NCI-H187 (cell line): ENCODE data around the gene CCDC158.
"Not testable (repeated sequence)": the region's sequence is repeated elsewhere in the genome, so short reads cannot be mapped to it uniquely, and the experiment has no call there.

Experiments used
- DNase-seq, 2 experiments: peaks; one replicate each; lab custom pipeline; 2025; lab: John Stamatoyannopoulos, UW

The CCDC158 gene

GRCh38 chr4:76309939-76310550 lies 110.9 kb downstream of the CCDC158 start:
- no peak for DNase-seq

DNA sequence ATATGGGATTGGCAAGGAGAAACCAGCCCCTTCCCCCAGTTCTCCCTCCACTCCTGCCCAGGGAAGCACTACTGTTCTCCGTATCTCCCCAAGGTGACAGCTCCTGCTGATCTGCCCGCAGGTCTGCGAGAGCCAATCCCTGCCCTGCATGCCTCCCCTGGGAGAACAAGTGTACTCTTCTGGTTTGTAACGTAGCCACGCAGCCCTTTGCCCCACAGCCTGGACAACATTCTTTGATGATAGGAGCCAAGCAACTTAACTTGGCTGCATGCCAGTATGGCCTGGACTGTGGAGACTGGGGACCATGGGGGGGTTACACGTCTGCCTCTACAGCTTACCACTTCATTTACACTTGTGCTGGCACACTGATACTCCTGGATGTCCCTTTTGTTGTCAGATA lies 112.4 kb downstream of the CCDC158 start:
- no peak for DNase-seq

GRCh38 chr4:76307660-76308014 lies 113.3 kb downstream of the CCDC158 start:
- no peak for DNase-seq

DNA sequence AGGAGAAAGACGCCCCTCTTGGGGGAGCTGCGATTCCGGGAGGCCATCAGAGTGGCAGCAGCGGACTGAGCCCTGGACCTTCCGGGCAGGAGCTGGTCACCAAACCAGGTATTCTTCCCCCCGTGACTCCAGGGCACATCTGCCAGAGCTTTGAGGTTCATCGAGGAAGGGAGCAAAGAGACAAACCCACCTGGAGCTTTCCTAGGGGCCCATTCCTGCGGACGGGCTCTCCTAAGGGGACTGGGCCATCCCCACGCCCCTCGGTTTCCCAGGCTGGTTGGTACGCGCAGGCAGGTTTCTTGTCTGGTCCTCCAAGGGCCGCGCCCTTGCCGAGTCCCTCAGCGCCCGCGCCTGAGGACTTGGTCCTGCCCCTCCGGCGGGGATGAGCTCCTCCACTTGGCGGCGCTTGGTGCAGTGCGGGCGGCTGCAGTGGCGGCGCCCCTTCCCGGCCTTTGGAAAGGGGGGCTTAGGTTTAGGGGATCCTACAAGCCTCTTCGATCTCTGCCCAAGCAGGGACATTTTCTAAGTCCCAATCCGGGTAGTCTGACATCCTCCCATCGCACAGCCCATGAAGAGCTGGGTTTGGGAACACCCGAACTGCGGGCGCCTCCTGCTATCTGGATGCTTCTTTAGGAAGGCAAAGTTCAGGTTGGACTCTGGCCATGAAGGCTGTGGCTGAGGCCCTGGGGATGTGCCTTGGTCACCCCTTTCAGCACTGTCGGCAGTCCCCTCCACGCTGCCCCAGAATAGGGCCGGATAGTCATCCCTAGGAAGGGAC lies 113.9 kb downstream of the CCDC158 start:
- DNase-seq = no peak

DNA sequence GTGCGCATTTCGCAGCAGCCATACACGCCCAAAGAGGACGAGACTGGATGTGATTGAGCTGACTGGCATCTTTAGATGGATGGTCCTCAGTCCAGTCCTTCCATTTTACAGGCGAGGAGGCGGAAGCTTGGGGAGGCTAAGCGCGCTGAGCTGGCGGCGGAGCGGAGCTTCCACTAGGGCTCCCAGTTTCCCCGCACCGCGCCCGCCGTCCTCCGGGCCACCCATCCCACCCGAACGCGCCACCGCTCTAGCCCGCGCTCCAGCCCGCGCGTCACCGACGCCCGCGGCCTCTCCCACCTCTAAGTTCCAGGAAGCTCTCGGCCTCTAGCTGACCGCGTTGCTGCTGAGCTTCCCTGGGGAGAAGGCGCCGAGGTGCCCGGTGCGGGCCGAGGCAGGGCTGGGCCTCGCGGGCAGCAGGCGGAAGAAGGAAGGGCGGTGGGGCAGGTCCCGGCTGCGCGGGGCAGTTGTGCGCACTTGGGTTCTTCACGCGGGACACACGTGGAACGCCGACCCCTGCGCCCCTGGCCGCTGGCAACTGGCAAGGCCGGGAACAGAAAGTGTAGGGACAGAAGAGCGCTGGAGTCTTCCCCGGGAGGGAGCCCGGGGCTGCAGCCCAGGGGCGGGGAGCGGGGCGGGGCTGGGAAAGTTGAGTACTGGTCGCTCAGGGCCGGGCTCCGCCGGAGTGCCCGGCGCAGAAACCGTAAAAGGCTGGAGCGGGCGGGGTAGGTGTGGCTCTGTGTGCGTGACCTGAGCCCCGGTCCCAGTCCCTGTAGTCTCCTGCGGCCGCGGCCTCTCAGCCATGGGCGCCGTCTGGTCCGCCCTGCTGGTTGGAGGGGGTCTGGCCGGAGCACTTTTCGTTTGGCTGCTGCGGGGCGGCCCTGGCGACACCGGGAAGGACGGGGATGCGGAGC lies 114.7 kb downstream of the CCDC158 start, which contains the start of gene STBD1:
STBD1 (plus strand) TSS at position 763 of the 911 bp plus-strand sequence; CDS start at position 800, 37 bp downstream.
- DNase-seq = no peak

DNA sequence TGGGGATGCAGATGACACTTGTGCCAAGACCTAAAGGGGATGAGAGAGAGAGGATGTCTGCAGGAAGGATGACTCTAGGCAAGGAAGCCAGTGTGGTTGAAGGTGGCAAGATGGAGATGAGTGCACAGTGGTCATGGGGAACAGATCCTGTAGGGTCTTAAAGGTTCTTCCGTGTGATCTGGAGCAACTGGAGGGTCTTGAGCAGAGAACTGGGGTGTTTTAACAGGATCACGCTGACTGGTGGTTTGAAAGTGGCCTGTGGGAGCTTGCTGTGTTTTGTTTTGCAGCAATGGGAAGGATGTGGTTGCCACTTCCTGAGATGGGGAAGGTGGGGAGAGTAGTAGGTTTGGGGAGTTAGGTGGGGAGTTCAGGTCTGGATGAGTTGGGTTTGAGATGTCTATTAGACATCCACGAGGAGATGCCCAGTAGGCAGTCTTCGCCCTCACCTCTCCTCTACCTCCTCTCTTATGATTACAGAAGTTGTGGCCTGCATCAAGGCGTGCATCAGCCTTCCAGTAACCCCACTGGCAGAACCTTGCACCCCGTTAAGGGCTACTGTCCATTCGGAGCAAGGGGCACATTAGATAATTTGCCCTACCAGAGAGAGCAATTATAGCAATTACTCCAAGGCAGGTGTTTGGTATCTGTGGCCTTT lies 115.8 kb downstream of the CCDC158 start:
- no peak for DNase-seq

DNA sequence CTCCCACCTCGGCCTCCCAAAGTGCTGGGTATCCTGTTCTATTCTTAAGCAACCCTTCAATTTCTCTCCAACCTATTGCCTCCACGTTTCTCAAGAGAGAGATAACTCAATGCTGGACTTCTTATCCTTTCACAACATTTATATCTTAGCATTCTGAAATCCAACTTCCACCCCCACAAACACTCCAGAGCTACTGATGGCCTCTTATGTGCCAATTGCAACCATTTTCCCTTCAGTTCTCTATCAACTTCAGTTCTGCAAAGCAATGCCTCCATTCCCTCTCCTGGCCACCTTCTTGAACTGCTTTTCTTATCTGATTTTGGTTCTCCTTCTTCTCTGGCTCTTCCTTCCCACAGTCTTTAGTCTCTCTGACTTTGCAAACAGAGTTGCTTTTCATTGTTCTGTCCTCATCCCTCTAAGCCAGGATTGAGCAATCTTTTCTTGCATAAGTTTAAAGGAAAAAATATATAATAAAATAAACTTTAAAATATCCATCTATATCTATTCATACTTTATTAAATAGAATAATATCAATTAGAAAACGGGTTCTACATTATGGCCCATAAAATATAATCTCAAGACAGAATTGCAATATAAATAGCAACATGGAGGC lies 118.0 kb downstream of the CCDC158 start:
- DNase-seq = no peak

DNA sequence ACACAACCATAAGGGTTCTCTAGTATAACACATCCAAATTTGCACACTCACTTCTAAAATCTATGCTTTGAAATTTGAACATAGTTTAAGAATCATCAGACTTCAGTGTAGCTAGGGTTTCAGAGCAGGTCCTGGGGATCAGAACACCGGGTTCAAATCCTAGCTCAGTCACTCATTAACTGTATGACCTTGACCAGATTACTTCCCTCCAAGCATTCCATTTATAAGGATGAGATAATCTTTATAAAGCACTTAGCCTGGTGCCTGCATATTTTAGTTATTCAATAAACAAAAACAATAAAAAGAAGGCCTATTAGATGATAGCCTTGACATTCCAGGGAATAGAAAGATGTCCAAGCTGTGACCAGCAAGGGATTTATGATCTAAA lies 119.2 kb downstream of the CCDC158 start:
- no peak for DNase-seq

DNA sequence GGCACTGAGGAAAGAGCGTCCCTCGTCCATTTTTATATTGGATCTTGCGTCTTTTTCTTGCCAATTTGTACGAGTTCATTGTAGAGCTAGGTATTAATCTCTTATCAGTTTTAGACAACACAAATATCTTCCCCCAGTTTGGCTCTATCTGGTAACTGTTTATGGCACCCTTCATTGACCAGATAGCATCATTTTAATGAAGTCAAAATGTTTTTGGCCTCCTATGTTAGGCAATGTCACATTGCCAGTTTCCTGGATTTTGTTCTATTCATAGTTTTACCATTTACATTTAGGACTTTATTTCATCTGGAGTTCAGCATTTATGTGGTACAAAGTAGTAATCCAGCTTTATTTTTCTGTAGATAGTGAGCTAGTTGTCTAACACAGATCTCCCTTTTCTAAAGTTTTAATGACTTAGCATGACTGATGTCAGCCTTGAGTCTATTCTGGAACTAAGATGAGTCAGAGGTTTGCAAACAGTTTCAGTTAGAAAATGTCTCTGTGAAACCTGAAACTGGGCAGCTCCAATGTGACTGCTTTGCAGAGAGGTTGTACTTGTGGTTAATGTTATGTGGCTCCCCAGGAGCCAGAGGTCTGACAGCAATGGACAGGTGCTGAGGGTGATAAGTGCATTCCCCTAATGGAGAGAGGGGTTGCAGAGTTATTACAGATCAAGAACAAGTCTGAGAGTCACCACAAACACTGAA lies 119.7 kb downstream of the CCDC158 start:
- DNase-seq = peak; percentile 27 to 37

- DNase-seq = no peak
These were observed 120.9 kb downstream of the CCDC158 start for GRCh38 chr4:76300012-76300411.

DNA sequence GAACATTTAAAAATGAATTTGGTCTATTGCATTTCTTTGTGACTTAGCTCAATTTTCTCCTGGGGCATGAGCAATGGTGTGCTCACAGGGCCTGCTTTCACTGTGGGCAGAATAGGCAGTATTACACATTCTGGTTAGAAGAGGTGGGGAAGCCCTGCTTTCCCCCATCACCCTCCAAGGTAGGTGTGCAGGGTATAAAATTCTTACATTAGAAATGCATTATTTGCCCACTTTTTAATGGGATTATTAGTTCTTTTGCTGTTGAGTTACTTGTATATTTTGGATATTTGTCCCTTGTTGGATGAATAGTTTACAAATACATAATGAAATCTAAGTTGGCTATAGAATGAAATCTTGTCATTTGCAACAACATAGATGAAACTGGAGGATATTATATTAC lies 122.7 kb downstream of the CCDC158 start:
- no peak for DNase-seq

DNA sequence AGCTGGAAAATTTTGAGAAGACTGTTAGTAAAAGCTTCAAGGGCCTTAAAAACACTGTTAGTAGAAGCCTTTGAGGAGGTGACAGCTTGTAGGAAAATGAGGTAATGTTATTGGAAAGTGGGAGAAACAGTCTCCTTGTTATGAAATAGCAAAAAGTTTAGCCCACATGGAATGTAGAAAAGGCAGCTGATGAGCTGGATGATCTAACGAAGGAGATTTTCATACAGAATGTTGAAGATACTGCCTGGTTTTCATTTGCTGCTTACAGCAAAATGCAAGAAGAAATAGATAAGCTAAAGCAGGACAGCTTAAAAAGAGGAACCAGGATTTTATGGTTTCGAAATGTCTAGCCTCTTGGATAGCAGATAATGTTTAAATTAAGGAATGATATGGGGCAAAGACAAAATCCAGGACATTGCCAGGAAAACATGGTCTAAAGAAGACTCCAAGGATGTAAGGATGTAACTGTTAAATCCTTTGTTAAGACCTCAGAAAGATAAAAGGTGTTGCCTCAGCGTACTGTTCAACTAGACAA lies 124.6 kb downstream of the CCDC158 start:
- no peak for DNase-seq

DNA sequence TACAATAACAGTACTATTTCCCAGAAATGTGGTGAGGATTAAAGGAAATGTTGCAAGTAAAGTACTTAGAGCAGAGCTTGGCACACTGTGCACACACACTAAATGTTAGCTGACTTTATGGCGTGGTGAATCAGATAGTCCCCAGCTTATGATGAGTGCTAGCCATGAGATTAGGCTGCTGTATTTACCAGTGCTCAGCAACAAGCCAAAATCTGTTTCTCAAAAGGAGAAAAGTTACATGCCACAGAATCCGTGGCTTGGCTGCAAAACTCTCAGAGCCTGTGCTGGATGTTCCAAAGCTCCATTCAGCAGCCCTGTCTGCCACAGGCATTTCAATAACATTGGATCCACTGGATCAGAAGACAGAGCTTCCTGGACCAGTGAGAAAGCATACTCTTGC lies 127.2 kb downstream of the CCDC158 start:
- no peak for DNase-seq

- DNase-seq = no peak
These were observed 128.2 kb downstream of the CCDC158 start for GRCh38 chr4:76292730-76293129.

GRCh38 chr4:76287811-76288210 lies 133.1 kb downstream of the CCDC158 start:
- DNase-seq = not testable (repeated sequence)

DNA sequence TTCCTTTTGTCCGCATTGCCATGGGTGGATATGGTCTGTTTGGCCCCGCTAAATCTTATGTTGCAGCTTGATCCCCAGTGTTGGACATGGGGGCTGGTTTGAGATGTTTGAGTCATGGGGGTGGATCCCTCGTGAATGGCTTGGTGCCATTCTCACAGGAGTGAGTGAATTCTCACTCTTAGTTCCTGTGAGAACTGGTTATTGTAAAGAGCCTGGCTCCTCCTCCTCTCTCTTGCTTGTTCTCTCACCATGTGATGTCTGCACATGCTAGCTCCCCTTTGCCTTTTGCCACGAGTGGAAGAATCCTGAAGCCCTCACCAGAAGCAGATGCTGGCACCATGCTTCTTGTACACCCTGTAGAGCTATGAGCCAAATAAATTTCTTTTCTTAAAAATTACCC lies 137.0 kb downstream of the CCDC158 start:
- DNase-seq = no peak

- no peak for DNase-seq
These were observed 137.8 kb downstream of the CCDC158 start for GRCh38 chr4:76282941-76283689.

GRCh38 chr4:76281594-76281993 lies 139.3 kb downstream of the CCDC158 start:
- not testable (repeated sequence) for DNase-seq

- no peak for DNase-seq
These were observed 140.2 kb downstream of the CCDC158 start for GRCh38 chr4:76280488-76281441.
